HEK293 (cell line): ENCODE results near the gene ZNF853.

Experiments used
- CTCF ChIP-seq: fragments of 450-650 bp; formaldehyde crosslinking; IDR thresholded peaks from 2 replicates; pipeline ENCODE4 v1.5.1; 2016; ENCODE audit warnings: missing biosample characterization, missing genetic modification characterization
- ELK4 ChIP-seq: IDR thresholded peaks from 2 replicates; pipeline ENCODE4 v1.6.1; 2011; ENCODE audit warnings: mild to moderate bottlenecking, low read depth, low read length, borderline replicate concordance
- GLIS1 ChIP-seq: fragments of 450-650 bp; formaldehyde crosslinking; IDR thresholded peaks from 2 replicates; pipeline ENCODE4 v1.5.1; 2016; ENCODE audit warnings: missing biosample characterization, missing genetic modification characterization
- KLF8 ChIP-seq: fragments of 450-650 bp; formaldehyde crosslinking; IDR thresholded peaks from 2 replicates; pipeline ENCODE4 v1.5.1; 2016; ENCODE audit warnings: missing biosample characterization, missing genetic modification characterization
- PATZ1 ChIP-seq: fragments of 450-650 bp; formaldehyde crosslinking; IDR thresholded peaks from 2 replicates; pipeline ENCODE4 v1.5.1; 2016; ENCODE audit warnings: missing biosample characterization, missing genetic modification characterization
- PBX3 ChIP-seq: sonication (generic); formaldehyde crosslinking; IDR thresholded peaks from 2 replicates; pipeline ENCODE4 v1.8.1; 2022; ENCODE audit warnings: mild to moderate bottlenecking, moderate library complexity, missing genetic modification reagents
- PRDM1 ChIP-seq: fragments of 450-650 bp; formaldehyde crosslinking; IDR thresholded peaks from 2 replicates; pipeline ENCODE4; 2016; ENCODE audit warnings: missing biosample characterization, missing genetic modification characterization
- SCRT2 ChIP-seq: fragments of 450-650 bp; formaldehyde crosslinking; IDR thresholded peaks from 2 replicates; pipeline ENCODE4 v1.5.1; 2016; ENCODE audit warnings: missing biosample characterization, missing genetic modification characterization
- YY1 ChIP-seq: fragments of 450-650 bp; formaldehyde crosslinking; IDR thresholded peaks from 2 replicates; pipeline ENCODE4 v1.5.1; 2018; ENCODE audit warnings: missing biosample characterization, missing genetic modification characterization
- ZNF121 ChIP-seq: fragments of 450-650 bp; formaldehyde crosslinking; IDR thresholded peaks from 2 replicates; pipeline ENCODE4 v1.5.1; 2016; ENCODE audit warnings: missing biosample characterization, missing genetic modification characterization
- ZNF274 ChIP-seq, 2 experiments: fragments of 200-500 bp in 1 of 2; fragments of 450-650 bp in 1 of 2; sonication (Bioruptor generic) in 1 of 2; formaldehyde crosslinking in 1 of 2; IDR thresholded peaks; 2 replicates each; pipeline versions ENCODE4 v1.5.1 to v1.6.1; 2014 to 2016; ENCODE audit warnings: borderline replicate concordance in 1 of 2, inconsistent platforms in 1 of 2, low read length in 1 of 2, missing biosample characterization in 1 of 2, missing genetic modification characterization in 1 of 2
- ZNF621 ChIP-seq: fragments of 450-650 bp; formaldehyde crosslinking; IDR thresholded peaks from 2 replicates; pipeline ENCODE4 v1.5.1; 2017; ENCODE audit warnings: missing biosample characterization, missing genetic modification characterization
- ZSCAN30 ChIP-seq: fragments of 450-650 bp; IDR thresholded peaks from 2 replicates; pipeline ENCODE4 v1.5.1; 2018; ENCODE audit warnings: missing biosample characterization, mild to moderate bottlenecking, missing genetic modification characterization, moderate library complexity
- TF ChIP-seq, protein P1 (sequence below): fragments of 450-650 bp; formaldehyde crosslinking; IDR thresholded peaks from 2 replicates; pipeline ENCODE4 v1.5.1; 2017; ENCODE audit warnings: missing biosample characterization, missing genetic modification characterization

- TF ChIP-seq ZNF274 (IDR thresholded peaks at IDR 0.05; ENCODE audit: low read length) (no peak), ZNF274 (tag by site-specific recombination; IDR thresholded peaks at IDR 0.05; ENCODE audit: borderline replicate concordance) (no peak), PBX3 (CRISPR knock-in tag) (no peak), KLF8 (tag by site-specific recombination) (no peak), ELK4 (no peak), CTCF (tag by site-specific recombination) (no peak), ZNF121 (tag by site-specific recombination) (no peak), GLIS1 (tag by site-specific recombination) (no peak), ZNF621 (no peak), SCRT2 (no peak), PATZ1 (tag by site-specific recombination) (no peak), YY1 (tag by site-specific recombination) (no peak), PRDM1 (tag by site-specific recombination) (no peak), ZSCAN30 (no peak)
- TF ChIP-seq, protein P1, sequence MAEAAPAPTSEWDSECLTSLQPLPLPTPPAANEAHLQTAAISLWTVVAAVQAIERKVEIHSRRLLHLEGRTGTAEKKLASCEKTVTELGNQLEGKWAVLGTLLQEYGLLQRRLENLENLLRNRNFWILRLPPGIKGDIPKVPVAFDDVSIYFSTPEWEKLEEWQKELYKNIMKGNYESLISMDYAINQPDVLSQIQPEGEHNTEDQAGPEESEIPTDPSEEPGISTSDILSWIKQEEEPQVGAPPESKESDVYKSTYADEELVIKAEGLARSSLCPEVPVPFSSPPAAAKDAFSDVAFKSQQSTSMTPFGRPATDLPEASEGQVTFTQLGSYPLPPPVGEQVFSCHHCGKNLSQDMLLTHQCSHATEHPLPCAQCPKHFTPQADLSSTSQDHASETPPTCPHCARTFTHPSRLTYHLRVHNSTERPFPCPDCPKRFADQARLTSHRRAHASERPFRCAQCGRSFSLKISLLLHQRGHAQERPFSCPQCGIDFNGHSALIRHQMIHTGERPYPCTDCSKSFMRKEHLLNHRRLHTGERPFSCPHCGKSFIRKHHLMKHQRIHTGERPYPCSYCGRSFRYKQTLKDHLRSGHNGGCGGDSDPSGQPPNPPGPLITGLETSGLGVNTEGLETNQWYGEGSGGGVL (tag by site-specific recombination) = no peak
Observed at GRCh38 chr7:6571160-6571779, 44.1 kb upstream of the ZNF853 start.
